ENCODE results near the gene FYCO1.
"Not testable (repeated sequence)": the region's sequence is repeated elsewhere in the genome, so short reads cannot be mapped to it uniquely, and the experiment has no call there.

Gene FYCO1

DNA sequence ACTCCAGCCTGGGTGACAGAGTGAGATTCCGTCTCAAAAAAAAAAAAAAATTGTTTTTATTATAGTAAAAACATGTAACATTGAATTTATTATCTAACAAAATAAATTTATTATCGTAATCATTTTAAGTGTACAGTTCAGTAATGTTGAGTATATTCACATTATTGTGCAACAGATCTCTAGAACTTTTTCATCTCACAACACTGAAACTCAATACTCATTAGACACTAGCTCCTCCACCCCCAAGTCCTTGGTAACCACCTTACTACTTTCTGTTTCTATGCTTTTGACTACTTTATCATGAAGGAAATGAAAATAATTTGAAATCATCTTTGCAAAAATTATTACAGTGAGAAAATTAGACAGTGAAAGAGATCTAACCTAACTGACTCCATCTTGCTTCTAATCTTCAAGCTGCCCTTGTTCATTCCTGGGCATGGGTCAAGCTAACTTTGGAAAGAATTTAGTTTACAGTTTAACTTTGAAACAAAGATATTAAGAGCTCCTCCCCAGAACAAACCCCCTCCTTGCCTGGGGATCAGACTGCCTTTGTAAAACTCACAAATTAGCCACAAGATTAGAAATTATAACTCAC is 15.0 kb upstream of the FYCO1 start:
- no peak for DNase-seq (ENCODE audit: low read depth in 2 of 2)

DNA sequence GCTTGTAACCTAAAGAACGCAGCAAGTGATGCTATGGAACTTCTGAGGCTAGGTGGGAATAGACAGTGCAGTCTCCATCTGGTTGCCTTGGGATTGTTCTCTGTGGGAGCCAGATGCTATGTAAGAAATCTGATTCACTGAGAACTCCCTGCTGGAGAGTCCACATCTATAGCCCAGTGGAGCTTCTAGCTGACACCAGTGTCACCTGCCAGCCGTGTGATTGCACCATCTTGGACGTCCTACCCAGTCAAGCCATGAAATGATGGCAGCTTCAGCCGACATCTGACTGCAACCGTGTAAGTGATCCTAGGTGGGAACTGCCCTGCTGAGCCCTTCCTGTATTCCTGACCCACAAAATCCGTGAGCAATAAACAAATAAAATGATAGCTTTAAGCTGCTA is 12.4 kb upstream of the FYCO1 start:
- DNase-seq (ENCODE audit: low read depth in 2 of 2), result no peak

DNA sequence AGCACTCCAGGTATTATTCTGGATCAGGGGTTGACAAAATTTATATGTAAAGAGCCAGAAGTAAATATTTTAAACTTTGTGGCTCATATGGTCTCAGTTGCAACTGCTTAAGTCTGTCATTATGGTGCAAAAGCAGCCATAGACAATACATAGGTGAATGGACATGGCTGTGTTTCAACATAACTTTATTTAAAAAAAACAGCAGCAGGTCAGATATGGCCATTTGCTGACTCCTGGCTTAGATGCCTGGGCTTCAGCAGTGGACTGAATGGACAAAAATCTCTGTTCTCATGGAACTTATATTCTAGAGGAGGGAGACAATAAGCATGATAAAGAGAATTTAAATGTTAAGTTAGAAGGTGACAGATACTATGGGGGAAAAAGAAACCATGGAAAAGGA is 11.7 kb upstream of the FYCO1 start:
- no peak for DNase-seq (ENCODE audit: low read depth in 2 of 2)

GRCh38 chr3:46006238-46007032 is 10.8 kb upstream of the FYCO1 start:
- DNase-seq (ENCODE audit: low read depth in 2 of 2), result no peak

- not testable (repeated sequence) for DNase-seq (ENCODE audit: low read depth in 2 of 2)
Observed at GRCh38 chr3:46003706-46004105, 8.1 kb upstream of the FYCO1 start.

DNA sequence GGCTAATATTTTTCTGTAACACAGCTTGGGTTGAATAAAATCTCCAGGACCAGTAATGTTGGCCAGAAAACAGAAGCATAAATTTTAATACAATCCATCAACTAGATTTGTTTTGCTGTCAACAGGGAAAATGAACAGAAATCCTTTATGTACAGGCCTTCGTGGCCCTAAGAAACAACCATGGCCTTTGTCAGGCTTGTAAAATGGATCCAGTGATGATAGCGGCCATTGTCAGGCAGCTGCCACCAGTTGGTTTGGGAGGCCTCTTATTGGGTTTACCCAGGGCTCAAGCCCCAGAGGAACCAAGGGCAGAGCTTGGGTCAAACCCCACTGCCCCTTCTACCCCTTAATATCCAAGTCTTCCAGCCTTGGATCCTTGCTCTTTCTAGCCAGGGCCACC is 5.6 kb upstream of the FYCO1 start:
- DNase-seq (ENCODE audit: low read depth in 2 of 2), result no peak

- DNase-seq (ENCODE audit: low read depth in 2 of 2), result no peak
Observed at GRCh38 chr3:45997942-45998341, 2.3 kb upstream of the FYCO1 start.

GRCh38 chr3:45997499-45997898 is 1.9 kb upstream of the FYCO1 start:
- DNase-seq (ENCODE audit: low read depth in 2 of 2), result not testable (repeated sequence)

GRCh38 chr3:45994419-45995235 is 997 bp downstream of the FYCO1 start:
- DNase-seq (ENCODE audit: low read depth in 2 of 2), result no peak

- DNase-seq (ENCODE audit: low read depth in 2 of 2), result no peak
Observed at GRCh38 chr3:45993421-45994027, 2.1 kb downstream of the FYCO1 start.

DNA sequence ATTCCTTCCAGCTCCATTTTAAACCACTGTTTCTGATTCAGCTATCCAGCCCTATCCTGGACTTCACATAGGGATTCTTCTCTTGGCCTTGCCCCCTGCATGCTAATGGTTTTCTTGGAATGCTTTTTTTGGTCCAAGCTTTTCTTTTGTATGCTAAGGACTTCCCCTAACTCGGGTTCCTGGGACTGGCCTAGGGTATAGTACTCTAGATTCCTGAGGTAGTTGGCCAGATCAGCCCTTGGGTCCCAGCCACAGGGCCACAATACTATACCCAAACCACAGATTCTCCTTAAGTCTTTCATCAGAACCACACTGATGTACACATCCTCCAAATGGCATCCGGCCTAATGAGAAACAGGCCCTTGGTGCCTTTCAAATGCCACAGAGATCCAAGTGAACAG is 2.8 kb downstream of the FYCO1 start:
- DNase-seq (ENCODE audit: low read depth in 2 of 2), result no peak

GRCh38 chr3:45992133-45992729 is 3.4 kb downstream of the FYCO1 start:
- DNase-seq (ENCODE audit: low read depth in 2 of 2), result no peak

- no peak for DNase-seq (ENCODE audit: low read depth in 2 of 2)
Observed at GRCh38 chr3:45991341-45991740, 4.3 kb downstream of the FYCO1 start.

GRCh38 chr3:45990181-45990580 is 5.4 kb downstream of the FYCO1 start:
- DNase-seq (ENCODE audit: low read depth in 2 of 2), result no peak

DNA sequence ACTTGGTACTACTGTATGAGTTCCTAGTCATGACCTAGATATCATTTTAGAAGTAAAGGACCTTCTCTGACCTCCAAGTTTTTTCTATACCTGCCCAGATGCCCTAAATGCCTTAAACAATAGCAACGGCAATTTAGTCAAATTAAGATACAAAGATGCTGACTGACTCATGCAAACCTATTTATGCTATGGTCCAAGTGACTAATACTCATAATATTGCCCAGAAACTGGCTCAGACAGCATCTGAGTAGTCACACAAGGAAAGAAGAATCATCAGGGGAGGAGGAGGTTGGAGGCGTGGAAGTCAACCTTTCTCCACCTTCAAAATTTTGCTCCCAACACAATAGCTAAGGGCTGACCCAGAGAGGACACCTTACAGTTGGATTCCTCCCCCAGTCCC is 6.8 kb downstream of the FYCO1 start:
- DNase-seq (ENCODE audit: low read depth in 2 of 2), result no peak

DNA sequence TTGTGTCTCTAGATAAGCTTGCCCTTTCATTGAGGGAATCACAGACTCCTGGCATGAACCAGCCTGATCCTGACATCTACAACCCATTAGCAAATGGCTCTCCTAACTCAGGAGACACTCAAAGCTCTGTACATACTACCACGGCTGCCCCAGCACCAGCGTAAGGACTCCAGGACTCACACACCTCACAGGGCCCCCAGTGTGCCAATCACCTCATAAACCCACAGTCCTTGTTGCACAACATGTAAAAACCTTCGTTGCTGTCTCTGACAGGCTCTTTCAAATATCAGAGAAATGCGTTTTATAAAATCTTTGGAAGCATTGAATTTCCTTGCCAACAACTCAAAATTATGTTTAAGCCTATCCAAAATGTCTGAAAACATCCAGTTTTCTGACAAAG is 7.3 kb downstream of the FYCO1 start:
- DNase-seq (ENCODE audit: low read depth in 2 of 2), result no peak

- DNase-seq (ENCODE audit: low read depth in 2 of 2), result no peak
Observed at GRCh38 chr3:45987368-45988291, 8.0 kb downstream of the FYCO1 start.

- DNase-seq (ENCODE audit: low read depth in 2 of 2), result no peak
Observed at GRCh38 chr3:45986303-45986982, 9.2 kb downstream of the FYCO1 start.

GRCh38 chr3:45985532-45986302 is 9.9 kb downstream of the FYCO1 start:
- no peak for DNase-seq (ENCODE audit: low read depth in 2 of 2)

Measured in stimulated activated CD4-positive, alpha-beta T cell treated with anti-CD3 and anti-CD28 coated beads, Interleukin-1b, Interleukin-23, amount 100 ng/mL, for 1 hour (primary cell).